GM12878 (cell line): ENCODE data around the gene STARD5. TPM values are rescaled to one million over a fixed set of nuclear protein-coding genes. Genes with fewer than 3 reads are reported as not detected.
A peak's percentile ranks its signal among the peaks of the same experiment; 100 is the strongest.

ENCODE experiments used
- ATAC-seq: fragments of 200-7000 bp; cut with Tn5 transposase; 3 replicates; pipeline ENCODE4 v1.9.1; 2020; ENCODE audit warnings: mild to moderate bottlenecking, moderate library complexity
- BruUV-seq: library from RNA; stranded (reverse); fragments of 400-500 nt; replicated peaks from 2 replicates; lab custom pipeline; 2021; lab: Mats Ljungman, UMichigan
- CTCF ChIA-PET: fragments of 300-600 bp; sonication (Branson Sonifier 250); formaldehyde crosslinking; extraction: SDS; loops from one replicate; lab custom pipeline; 2021; ENCODE audit warnings: inconsistent platforms; lab: Yijun Ruan, JAX
- POLR2A ChIA-PET: fragments of 350-600 bp; formaldehyde crosslinking; extraction: SDS; loops from one replicate; lab custom pipeline; 2021; ENCODE audit warnings: inconsistent platforms; lab: Charles Lee
- RAD21 ChIA-PET: fragments of 300-600 bp; sonication (Branson Sonifier 250); formaldehyde crosslinking; loops from one replicate; lab custom pipeline; 2023; ENCODE audit warnings: antibody characterized with exemption; ENCODE audit not compliant: unreplicated experiment; lab: Charles Lee
- SMC1A ChIA-PET: fragments of 300-600 bp; sonication (Branson Sonifier 250); formaldehyde crosslinking; loops from one replicate; lab custom pipeline; 2023; ENCODE audit not compliant: unreplicated experiment, uncharacterized antibody; lab: Charles Lee
- DNase-seq: peaks from one replicate; pipeline ENCODE4 v3.0.0-alpha.2; 2011; ENCODE audit warnings: low read depth, low spot score
- FAIRE-seq: peaks from 3 replicates; lab custom pipeline; 2011; peaks lifted over from hg19 to GRCh38; lab: Jason Lieb, UNC
- H2AFZ ChIP-seq: 2 replicates; pipeline ENCODE4 v1.6.0; 2011; ENCODE audit warnings: low read depth, low read length, control low read depth; ENCODE audit not compliant: control insufficient read depth
- H3K27ac ChIP-seq: 2 replicates; pipeline ENCODE4 v1.5.1; 2011; ENCODE audit warnings: control low read depth; ENCODE audit not compliant: control insufficient read depth, insufficient read depth
- H3K27me3 ChIP-seq, 2 experiments: replicated peaks in 1 of 2; 2 replicates each; pipeline versions ENCODE4 v1.6.0 to v1.6.1; 2011; ENCODE audit warnings: low read length in 1 of 2; ENCODE audit not compliant: control insufficient read depth in 2 of 2, insufficient read depth in 2 of 2
- H3K36me3 ChIP-seq, 2 experiments: 2 replicates each; pipeline ENCODE4 v1.5.1; 2011; ENCODE audit warnings: low read length in 1 of 2; ENCODE audit not compliant: control insufficient read depth in 2 of 2, insufficient read depth in 2 of 2
- H3K4me1 ChIP-seq: 2 replicates; pipeline ENCODE4 v1.6.1; 2011; ENCODE audit warnings: mild to moderate bottlenecking, low read length, moderate library complexity, mixed read lengths; ENCODE audit not compliant: control insufficient read depth, insufficient read depth
- H3K4me2 ChIP-seq: 2 replicates; pipeline ENCODE4 v1.6.0; 2011; ENCODE audit warnings: control low read depth; ENCODE audit not compliant: control insufficient read depth, insufficient read depth
- H3K4me3 ChIP-seq: fragments of 200-600 bp; sonication (generic); 2 replicates; pipeline ENCODE4 v1.5.1; 2016
- H3K79me2 ChIP-seq: 2 replicates; pipeline ENCODE4 v1.6.0; 2011; ENCODE audit warnings: low read length; ENCODE audit not compliant: control insufficient read depth, insufficient read depth
- H3K9ac ChIP-seq: 2 replicates; pipeline ENCODE4 v1.8.0; 2011; ENCODE audit warnings: low read length, control low read depth, mixed read lengths; ENCODE audit not compliant: control insufficient read depth, insufficient read depth
- H3K9me3 ChIP-seq: replicated peaks from 3 replicates; pipeline ENCODE4 v1.5.1; 2011; ENCODE audit warnings: mild to moderate bottlenecking, low read length; ENCODE audit not compliant: control insufficient read depth, insufficient read depth
- H4K20me1 ChIP-seq: 2 replicates; pipeline ENCODE4 v1.6.0; 2011; ENCODE audit not compliant: control insufficient read depth, insufficient read depth
- CHD1 ChIP-seq: IDR thresholded peaks from 2 replicates; pipeline ENCODE4 v1.6.1; 2012; ENCODE audit warnings: low read depth, low read length, improper control_type of control experiment
- IKZF1 ChIP-seq: fragments of 450-650 bp; conservative IDR thresholded peaks from 2 replicates; pipeline ENCODE4 v1.6.1; 2017; ENCODE audit warnings: antibody characterized with exemption, mild to moderate bottlenecking
- LARP7 ChIP-seq: fragments of 450-650 bp; IDR thresholded peaks from 2 replicates; pipeline ENCODE4 v1.6.1; 2017; ENCODE audit warnings: mild to moderate bottlenecking
- MLLT1 ChIP-seq: fragments of 450-650 bp; IDR thresholded peaks from 2 replicates; pipeline ENCODE4 v1.6.1; 2016; ENCODE audit warnings: mild to moderate bottlenecking
- NFXL1 ChIP-seq: fragments of 450-650 bp; IDR thresholded peaks from 2 replicates; pipeline ENCODE4 v1.6.1; 2017; ENCODE audit warnings: antibody characterized with exemption, mild to moderate bottlenecking, borderline replicate concordance
- RB1 ChIP-seq: fragments of 450-650 bp; formaldehyde crosslinking; IDR thresholded peaks from 2 replicates; pipeline ENCODE4 v1.6.1; 2017; ENCODE audit warnings: mild to moderate bottlenecking, borderline replicate concordance
- WRNIP1 ChIP-seq: IDR thresholded peaks from 2 replicates; pipeline ENCODE4 v1.6.1; 2011; ENCODE audit warnings: low read depth, low read length, improper control_type of control experiment, borderline replicate concordance
- ZNF274 ChIP-seq: IDR thresholded peaks from one replicate; pipeline ENCODE4 v1.8.0; 2011; ENCODE audit not compliant: insufficient read length, insufficient read depth
- ZNF687 ChIP-seq: fragments of 450-650 bp; IDR thresholded peaks from 2 replicates; pipeline ENCODE4 v1.6.1; 2017; ENCODE audit warnings: mild to moderate bottlenecking, moderate library complexity
- WGBS: methylation state at CpG from one replicate; pipeline ENCODE4 v1.1.6; 2016; ENCODE audit warnings: low lambda C conversion rate; ENCODE audit not compliant: insufficient replicate concordance, insufficient coverage; ENCODE audit errors: missing lambda C conversion rate; 5-methylcytosine and 5-hydroxymethylcytosine counted together
- in situ Hi-C: fragments of 300-500 bp; cut with MboI; formaldehyde crosslinking; loops from 9 replicates; pipeline ENCODE4 v1.14.3; 2018; ENCODE audit warnings: mixed read lengths
- intact Hi-C: fragments of 100-400 bp; cut with micrococcal nuclease; formaldehyde crosslinking; loops from one replicate; pipeline ENCODE4 v1.14.2; 2022; ENCODE audit not compliant: unreplicated experiment
- polyA plus RNA-seq, 11 experiments: library from polyadenylated mRNA; depleted of rRNA in 4 of 11; unstranded in 6 of 11; stranded (reverse) in 5 of 11; fragments of >200 nt; fragmentation: Nextera tagmentation in 4 of 11; fragmentation: Illumina TruSeq in 1 of 11; extraction: Ambion mirVana in 4 of 11; extraction: Trizol in 1 of 11; gene quantifications; 1 replicate in 1 of 11; 2 replicates in 10 of 11; pipeline versions ENCODE4 v1.2.1 to v1.2.3, GENCODE V29; 2011 to 2016; ENCODE audit warnings: inconsistent platforms in 2 of 11, missing spikeins in 2 of 11, low read depth in 1 of 11
- total RNA-seq, 4 experiments: library from RNA; depleted of rRNA in 3 of 4; stranded (reverse); fragments of >200 nt in 3 of 4; fragmentation: Illumina TruSeq in 1 of 4; extraction: Trizol in 1 of 4; gene quantifications; 2 replicates each; pipeline versions ENCODE4 v1.2.1 to v1.2.3, GENCODE V29; 2013 to 2021

STARD5 gene
- total and polyA plus RNA-seq, 10 of the 15 experiments (the other 5 are each of a cell fraction or from before 2014, with no cell fraction given) = 2.3 to 9.4 (median 4.7) TPM

- H3K4me3 ChIP-seq = peak overlapping the region; percentile 75
- CTCF ChIA-PET = interaction anchor here (0.6 to 4.4 kb wide), 12 partner anchors 8 to 37 kb away, joined by 3 to 45 read pairs (median 6); no protein-coding TSS in a partner anchor
- RAD21 ChIA-PET = interaction anchor here (0.8 to 3.0 kb wide), 10 partner anchors 9 to 37 kb away, joined by 3 to 16 read pairs (median 6); partner anchors contain the start of gene STARD5
- in situ Hi-C loops (loop anchor here (10.0 to 25.0 kb wide), 5 partner anchors 305 to 1913 kb away; partner anchors contain the start of genes HDGFL3 and RPS17), intact Hi-C loops (loop anchor here (10.0 kb wide), 1 partner anchor 745 kb away; the partner anchor contains the start of gene MEX3B)
- SMC1A ChIA-PET = interaction anchor here (0.8 to 5.3 kb wide), 13 partner anchors 8 to 286 kb away, joined by 3 to 55 read pairs (median 4); no protein-coding TSS in a partner anchor
- H3K27me3 ChIP-seq = no peaks in the 10 kb centered on the region
- 48% methylated on average over 12 of the region's 14 CpGs for WGBS
- peak overlapping the region; percentile 99 for H3K27ac ChIP-seq
- peaks cover 96% of the 10 kb centered on the region for H3K79me2 ChIP-seq
- H3K9ac ChIP-seq = peak overlapping the region; percentile 79
- DNase-seq (no peak), ATAC-seq (no peak), FAIRE-seq (no peak)
- peaks cover 64% of the 10 kb centered on the region for H3K4me1 ChIP-seq
- peak overlapping the region; percentile 100 for H3K4me2 ChIP-seq
- POLR2A ChIA-PET = interaction anchor here (1.1 to 7.0 kb wide), 9 partner anchors 8 to 24 kb away, joined by 3 to 103 read pairs (median 5); partner anchors contain the start of gene STARD5
- H3K36me3 ChIP-seq = peaks cover 7 to 23% of the 10 kb centered on the region in 2 experiments
- H3K9me3 ChIP-seq = no peaks in the 10 kb centered on the region
- H4K20me1 ChIP-seq = no peaks in the 10 kb centered on the region
- no peak overlapping the region for H2AFZ ChIP-seq
- no TSS peak for BruUV-seq
- TF ChIP-seq WRNIP1 (no peak), CHD1 (0 out of 2 replicates have a peak, but pooled peaks have one; percentile 42), LARP7 (peak; percentile 39; the same call in 1 of the 2 replicates), ZNF687 (0 out of 2 replicates have a peak, but pooled peaks have one; percentile 45), ZNF274 (no peak), IKZF1 (0 out of 2 replicates have a peak, but pooled peaks have one; percentile 26), RB1 (0 out of 2 replicates have a peak, but pooled peaks have one; percentile 39), NFXL1 (peak; percentile 92), MLLT1 (peak; percentile 19; the same call in 1 of the 2 replicates)
Observed at GRCh38 chr15:81299630-81300273, 24.2 kb downstream of the STARD5 start.
